ENCODE results near the gene KRTAP10-7.

The KRTAP10-7 gene, protein sequence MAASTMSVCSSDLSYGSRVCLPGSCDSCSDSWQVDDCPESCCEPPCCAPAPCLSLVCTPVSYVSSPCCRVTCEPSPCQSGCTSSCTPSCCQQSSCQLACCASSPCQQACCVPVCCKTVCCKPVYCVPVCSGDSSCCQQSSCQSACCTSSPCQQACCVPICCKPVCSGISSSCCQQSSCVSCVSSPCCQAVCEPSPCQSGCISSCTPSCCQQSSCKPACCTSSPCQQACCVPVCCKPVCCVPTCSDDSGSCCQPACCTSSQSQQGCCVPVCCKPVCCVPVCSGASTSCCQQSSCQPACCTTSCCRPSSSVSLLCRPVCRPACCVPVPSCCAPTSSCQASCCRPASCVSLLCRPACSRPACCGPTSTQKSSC

GRCh38 chr21:44600118-44600978 is at the start of gene KRTAP10-7:
Gene KRTAP10-7, plus strand, starts transcription at chr21:44600597. Its CDS starts 25 bp downstream, at chr21:44600622.
- peak within 1 kb of the TSS; percentile 57 for H3K27ac ChIP-seq

DNA sequence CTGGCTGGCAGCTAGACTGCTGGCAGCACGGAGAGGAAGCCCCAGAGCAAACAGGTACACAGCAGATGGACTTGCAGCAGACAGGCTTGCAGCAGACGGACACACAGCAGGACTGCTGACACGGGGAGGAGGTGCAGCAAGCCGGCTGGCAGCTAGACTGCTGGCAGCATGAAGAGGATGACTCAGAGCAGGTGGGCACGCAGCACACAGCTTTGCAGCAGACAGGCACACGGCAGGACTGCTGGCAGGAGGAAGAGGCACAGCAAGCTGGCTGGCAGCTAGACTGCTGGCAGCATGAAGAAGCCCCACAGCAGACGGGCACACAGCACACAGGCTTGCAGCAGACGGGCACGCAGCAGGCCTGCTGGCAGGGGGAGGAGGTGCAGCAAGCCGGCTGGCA is 49.6 kb upstream of the KRTAP10-7 start:
- TF ChIP-seq CTCF (conservative IDR thresholded peaks at IDR 0.05): no peak
- TF ChIP-seq ZFX (IDR thresholded peaks at IDR 0.05): no peak
- H3K27ac ChIP-seq: no peak overlapping the region

GRCh38 chr21:44551340-44551961 is 48.9 kb upstream of the KRTAP10-7 start, which contains the start of gene KRTAP10-2:
Gene KRTAP10-2, minus strand, starts transcription at chr21:44551505. Its CDS starts 47 bp downstream, at chr21:44551458.
- H3K27ac ChIP-seq: no peak within 1 kb of the TSS
- no peak for TF ChIP-seq ZFX (IDR thresholded peaks at IDR 0.05)

DNA sequence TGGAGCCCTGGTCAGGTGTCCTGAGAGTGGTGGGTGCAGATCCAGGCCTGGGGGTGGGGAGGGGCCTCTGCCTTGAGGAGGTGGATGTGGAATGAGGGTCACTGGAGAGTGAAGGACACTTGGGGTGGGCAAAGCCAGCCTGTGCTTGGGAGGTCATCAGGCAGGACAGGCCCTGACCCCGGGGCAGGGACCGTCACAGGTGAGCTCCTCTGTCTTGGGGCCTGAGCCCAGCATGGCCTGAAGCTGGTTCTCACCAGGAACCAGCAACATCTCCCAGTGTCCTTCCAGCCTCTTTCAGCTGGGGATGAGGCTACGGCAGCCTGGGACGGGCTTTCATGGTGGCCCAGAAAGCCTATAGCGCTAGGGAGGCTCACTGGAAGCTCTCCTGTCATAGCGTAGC is 48.3 kb upstream of the KRTAP10-7 start:
- no peak for TF ChIP-seq ZFX (IDR thresholded peaks at IDR 0.05)
- TF ChIP-seq CTCF (conservative IDR thresholded peaks at IDR 0.05): no peak
- H3K27ac ChIP-seq: no peak overlapping the region

DNA sequence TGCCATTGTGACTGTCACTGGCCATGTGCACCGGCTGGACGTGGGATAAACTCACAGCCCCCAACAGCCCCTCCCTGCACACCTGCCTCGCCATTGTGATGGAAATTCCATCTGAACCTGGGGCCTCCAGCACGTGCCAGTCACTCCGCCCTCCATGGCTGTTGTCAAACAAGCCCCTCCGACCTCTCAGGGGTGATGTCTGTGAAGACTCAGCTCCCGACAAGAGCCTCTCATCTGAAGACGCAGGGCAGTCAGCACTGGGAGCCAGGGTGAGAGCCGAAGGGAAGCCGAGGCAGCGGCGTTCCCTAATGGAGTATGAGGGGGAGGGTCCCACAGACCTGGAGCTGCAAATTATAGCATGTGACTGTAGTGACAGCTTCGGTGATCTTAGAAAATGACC is 47.7 kb upstream of the KRTAP10-7 start:
- no peak for TF ChIP-seq ZFX (IDR thresholded peaks at IDR 0.05)
- TF ChIP-seq CTCF (conservative IDR thresholded peaks at IDR 0.05): no peak

DNA sequence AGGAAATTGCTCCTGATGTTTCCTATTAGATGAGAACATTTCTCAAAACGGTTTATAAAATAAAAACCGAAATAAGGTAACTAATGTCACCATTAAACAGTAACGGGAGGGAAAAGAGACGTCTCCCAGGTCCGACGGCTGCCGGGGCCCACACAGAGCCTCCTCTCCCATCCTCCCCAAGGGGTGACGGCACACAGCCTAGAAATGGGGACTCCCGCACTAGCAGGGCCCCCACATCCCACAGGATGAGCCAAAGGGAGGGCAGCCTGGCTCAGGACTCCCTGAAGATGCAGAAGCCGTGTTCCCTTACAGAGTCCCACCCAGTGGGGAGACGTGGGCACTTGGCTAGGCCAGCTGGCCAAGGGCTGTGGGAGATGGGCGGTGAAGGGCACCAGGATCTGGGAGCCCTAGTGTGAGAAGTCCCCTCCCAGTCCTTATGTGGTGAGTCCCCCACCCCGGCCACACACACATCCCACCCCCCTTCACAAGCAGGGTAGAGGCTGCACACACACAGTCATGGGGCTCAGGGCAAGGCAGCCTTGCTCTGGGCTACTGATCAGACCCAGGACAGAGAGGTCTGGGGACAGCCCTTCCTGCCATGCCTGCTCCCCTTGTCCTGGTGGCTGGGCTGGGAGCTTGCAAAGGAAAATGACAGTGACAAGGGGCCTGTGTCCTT is 45.1 kb upstream of the KRTAP10-7 start:
- no peak for TF ChIP-seq ZFX (IDR thresholded peaks at IDR 0.05)
- TF ChIP-seq CTCF (conservative IDR thresholded peaks at IDR 0.05): no peak

More for the DNA sequence above, 47.7 kb upstream of the KRTAP10-7 start:
- H3K27ac ChIP-seq: no peak overlapping the region

DNA sequence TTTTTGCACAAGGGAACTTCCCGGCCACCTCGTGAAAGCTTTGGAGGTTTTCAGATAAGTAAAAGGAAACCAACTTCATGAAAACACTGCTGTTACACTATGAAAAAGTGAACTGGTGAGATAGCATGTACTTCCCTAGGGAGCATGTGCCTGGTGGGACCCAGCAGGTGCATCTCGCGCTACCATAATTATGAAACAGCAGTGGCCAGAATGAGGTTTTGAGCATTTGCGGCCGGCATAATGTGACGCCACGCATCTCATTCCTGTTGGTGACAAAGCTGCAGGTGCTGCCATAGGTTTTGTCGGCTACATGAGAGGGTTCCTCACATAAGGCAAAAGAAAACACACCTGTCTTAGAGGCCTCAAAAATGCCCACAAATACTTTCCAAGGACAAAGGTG is 43.5 kb upstream of the KRTAP10-7 start:
- H3K27ac ChIP-seq: no peak overlapping the region
- no peak for TF ChIP-seq ZFX (IDR thresholded peaks at IDR 0.05)
- no peak for TF ChIP-seq CTCF (conservative IDR thresholded peaks at IDR 0.05)

More for the DNA sequence above, 45.1 kb upstream of the KRTAP10-7 start:
- no peak overlapping the region for H3K27ac ChIP-seq
